H9 (cell line): ENCODE measurements around the gene ARRB1. TPM values are rescaled to one million over a fixed set of nuclear protein-coding genes. Genes with fewer than 3 reads are reported as not detected.

ENCODE experiments used
- DNase-seq: peaks from one replicate; pipeline ENCODE4 v3.0.0-alpha.2; 2017
- H2AFZ ChIP-seq: one replicate; pipeline ENCODE4 v1.6.1; 2013; ENCODE audit warnings: mild to moderate bottlenecking, low read length, control low read depth, moderate library complexity
- H2AK5ac ChIP-seq: 2 replicates; pipeline ENCODE4 v1.6.1; 2013; ENCODE audit warnings: low read length, control low read depth, mixed read lengths; ENCODE audit not compliant: insufficient read length
- H2BK120ac ChIP-seq: one replicate; pipeline ENCODE4 v1.6.1; 2013; ENCODE audit warnings: low read depth, mild to moderate bottlenecking, low read length, control low read depth, inconsistent platforms; ENCODE audit not compliant: poor library complexity, severe bottlenecking
- H2BK12ac ChIP-seq: 2 replicates; pipeline ENCODE4 v1.6.1; 2013; ENCODE audit warnings: low read length, control low read depth, mixed read lengths, low read depth; ENCODE audit not compliant: insufficient read length
- H2BK15ac ChIP-seq: 2 replicates; pipeline ENCODE4 v1.6.1; 2013; ENCODE audit warnings: low read depth, low read length, control low read depth
- H2BK20ac ChIP-seq: one replicate; pipeline ENCODE4 v1.6.1; 2013; ENCODE audit warnings: low read depth, mild to moderate bottlenecking, low read length, control low read depth, inconsistent platforms; ENCODE audit not compliant: poor library complexity, severe bottlenecking
- H2BK5ac ChIP-seq: 2 replicates; pipeline ENCODE4 v1.6.1; 2013; ENCODE audit warnings: low read length, control low read depth, mixed read lengths; ENCODE audit not compliant: insufficient read length
- H3K14ac ChIP-seq: 2 replicates; pipeline ENCODE4 v1.6.1; 2013; ENCODE audit warnings: low read length, control low read depth; ENCODE audit not compliant: insufficient read depth
- H3K18ac ChIP-seq: 2 replicates; pipeline ENCODE4 v1.6.1; 2013; ENCODE audit warnings: low read depth, mild to moderate bottlenecking, mixed read lengths, low read length, control low read depth; ENCODE audit not compliant: insufficient read length
- H3K23ac ChIP-seq: 2 replicates; pipeline ENCODE4 v1.6.1; 2013; ENCODE audit warnings: low read length, control low read depth, mixed read lengths, low read depth; ENCODE audit not compliant: insufficient read length
- H3K23me2 ChIP-seq: 2 replicates; pipeline ENCODE4 v1.6.1; 2013; ENCODE audit warnings: low read depth, mild to moderate bottlenecking, mixed read lengths, low read length, control low read depth; ENCODE audit not compliant: insufficient read length, poor library complexity, severe bottlenecking
- H3K27ac ChIP-seq: 2 replicates; pipeline ENCODE4 v1.5.1; 2013; ENCODE audit warnings: low read length, control low read depth, mixed read lengths, low read depth; ENCODE audit not compliant: insufficient read length
- H3K27me3 ChIP-seq: 2 replicates; pipeline ENCODE4 v1.6.1; 2013; ENCODE audit warnings: low read length, control low read depth, inconsistent platforms; ENCODE audit not compliant: insufficient read depth
- H3K4ac ChIP-seq: 2 replicates; pipeline ENCODE4 v1.6.1; 2013; ENCODE audit warnings: low read depth, mild to moderate bottlenecking, control low read depth, inconsistent platforms, low read length, moderate library complexity
- H3K4me1 ChIP-seq: 2 replicates; pipeline ENCODE4 v1.6.1; 2013; ENCODE audit warnings: low read length, control low read depth, inconsistent platforms; ENCODE audit not compliant: insufficient read depth
- H3K4me2 ChIP-seq: 2 replicates; pipeline ENCODE4 v1.6.1; 2013; ENCODE audit warnings: low read length, control low read depth, mixed read lengths; ENCODE audit not compliant: insufficient read length, insufficient read depth
- H3K56ac ChIP-seq: 2 replicates; pipeline ENCODE4 v1.6.1; 2013; ENCODE audit warnings: low read depth, mild to moderate bottlenecking, mixed read lengths, low read length, control low read depth; ENCODE audit not compliant: insufficient read length
- H3K79me1 ChIP-seq: 2 replicates; pipeline ENCODE4 v1.6.1; 2013; ENCODE audit warnings: low read depth, mild to moderate bottlenecking, moderate library complexity, low read length, control low read depth, inconsistent platforms; ENCODE audit not compliant: insufficient read depth, poor library complexity, severe bottlenecking
- H3K79me2 ChIP-seq: 2 replicates; pipeline ENCODE4 v1.6.1; 2013; ENCODE audit warnings: low read length, control low read depth, inconsistent platforms; ENCODE audit not compliant: insufficient read depth
- H3K9ac ChIP-seq: 2 replicates; pipeline ENCODE4 v1.6.1; 2013; ENCODE audit warnings: low read length, control low read depth, mixed read lengths; ENCODE audit not compliant: insufficient read length; ENCODE audit errors: extremely low read depth
- H3K9me3 ChIP-seq: one replicate; pipeline ENCODE4 v1.6.1; 2013; ENCODE audit warnings: low read depth, low read length, inconsistent platforms; ENCODE audit not compliant: control insufficient read depth
- H3T11ph ChIP-seq: one replicate; pipeline ENCODE4 v1.6.1; 2013; ENCODE audit warnings: mild to moderate bottlenecking, low read length, control low read depth, inconsistent platforms
- H4K20me1 ChIP-seq: one replicate; pipeline ENCODE4 v1.6.1; 2013; ENCODE audit not compliant: control insufficient read depth, insufficient read length, insufficient read depth
- H4K5ac ChIP-seq: 2 replicates; pipeline ENCODE4 v1.6.1; 2013; ENCODE audit warnings: low read depth, mild to moderate bottlenecking, mixed read lengths, low read length, control low read depth; ENCODE audit not compliant: insufficient read length
- H4K8ac ChIP-seq: replicated peaks from 2 replicates; pipeline ENCODE4 v1.6.1; 2013; ENCODE audit warnings: low read length, control low read depth, mixed read lengths, low read depth; ENCODE audit not compliant: insufficient read length
- H4K91ac ChIP-seq: 2 replicates; pipeline ENCODE4 v1.6.1; 2013; ENCODE audit warnings: low read depth, mild to moderate bottlenecking, moderate library complexity, mixed read lengths, low read length, control low read depth; ENCODE audit not compliant: insufficient read length
- H3K27ac Mint-ChIP-seq, 3 experiments: 2 replicates in 2 of 3; 3 replicates in 1 of 3; pipeline ENCODE4 v1.8.0; 2020 to 2021; ENCODE audit warnings: mixed read lengths in 3 of 3, mild to moderate bottlenecking in 1 of 3, moderate library complexity in 1 of 3
- H3K27me3 Mint-ChIP-seq: 2 replicates; pipeline ENCODE4 v1.8.0; 2021; ENCODE audit warnings: low read depth, mild to moderate bottlenecking, moderate library complexity, mixed read lengths
- H3K36me3 Mint-ChIP-seq, 3 experiments: 2 replicates in 2 of 3; 3 replicates in 1 of 3; pipeline ENCODE4 v1.8.0; 2020 to 2021; ENCODE audit warnings: low read depth in 3 of 3, mixed read lengths in 3 of 3; ENCODE audit not compliant: insufficient read depth in 1 of 3
- H3K4me1 Mint-ChIP-seq, 2 experiments: 2 replicates each; pipeline ENCODE4 v1.8.0; 2020; ENCODE audit warnings: mixed read lengths in 2 of 2
- H3K4me3 Mint-ChIP-seq, 2 experiments: 2 replicates in 1 of 2; 3 replicates in 1 of 2; pipeline ENCODE4 v1.8.0; 2020 to 2021; ENCODE audit warnings: mild to moderate bottlenecking in 2 of 2, mixed read lengths in 2 of 2, moderate library complexity in 1 of 2
- H3K9me3 Mint-ChIP-seq, 2 experiments: 2 replicates in 1 of 2; 3 replicates in 1 of 2; pipeline ENCODE4 v1.8.0; 2020; ENCODE audit warnings: mild to moderate bottlenecking in 2 of 2, mixed read lengths in 2 of 2, moderate library complexity in 1 of 2
- WGBS: extraction: QIAGEN DNeasy Blood & Tissue Kit; methylation state at CpG from one replicate; pipeline ENCODE4 v1.1.7; 2013; ENCODE audit warnings: missing lambda C conversion rate, low lambda C conversion rate, mixed read lengths; ENCODE audit not compliant: insufficient read length; ENCODE audit errors: extremely low coverage; 5-methylcytosine and 5-hydroxymethylcytosine counted together
- total RNA-seq: library from RNA; stranded (reverse); gene quantifications from 2 replicates; pipeline ENCODE4 v1.2.1, GENCODE V29; 2021
- TF ChIP-seq, protein P1 (sequence below): fragments of 200-600 bp; sonication (generic); conservative IDR thresholded peaks from 3 replicates; pipeline ENCODE4 v1.8.0; 2021; ENCODE audit warnings: antibody characterized with exemption, mild to moderate bottlenecking

ARRB1 gene
- total RNA-seq, 1 experiment from 2014 or later: 20.6 TPM

DNA sequence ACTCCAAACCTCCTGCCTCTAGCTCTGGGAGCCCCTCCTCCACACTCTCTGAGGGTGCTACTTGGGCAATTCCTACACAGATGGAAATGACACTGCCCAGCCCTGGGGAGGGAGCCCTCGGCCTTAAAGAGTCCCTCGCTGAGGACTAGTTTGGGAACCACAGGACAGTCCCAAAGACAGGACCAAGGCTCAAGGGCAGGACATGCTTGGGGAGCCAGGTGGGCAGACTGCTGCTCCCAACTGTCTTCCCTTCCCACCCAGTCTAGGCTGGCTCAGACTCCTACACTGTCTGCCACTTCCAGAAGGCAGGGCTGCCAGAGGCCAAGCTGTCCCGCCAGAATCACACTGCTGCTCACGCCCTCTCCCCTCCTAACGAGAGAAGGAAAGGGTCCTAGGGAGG is 9.8 kb downstream of the ARRB1 start:
- no peaks in the 10 kb centered on the region; a peak in 1 of 7 replicates for H3K36me3 Mint-ChIP-seq
- H3K14ac ChIP-seq: no peak overlapping the region
- no peaks in the 10 kb centered on the region for H3K9me3 ChIP-seq
- H4K8ac ChIP-seq: no peak overlapping the region
- peaks cover 68 to 87% of the 10 kb centered on the region in 2 experiments for H3K4me1 Mint-ChIP-seq
- no peak overlapping the region for H3K9ac ChIP-seq
- H3K23me2 ChIP-seq: no peaks in the 10 kb centered on the region
- no peaks in the 10 kb centered on the region for H4K20me1 ChIP-seq
- no peak overlapping the region for H2BK12ac ChIP-seq
- H3K27ac Mint-ChIP-seq: no peak overlapping the region
- H3K4me1 ChIP-seq: peaks cover 11% of the 10 kb centered on the region; the same call in 1 of the 2 replicates
- H3K79me2 ChIP-seq: no peaks in the 10 kb centered on the region
- no peak overlapping the region for H3K27ac ChIP-seq
- TF ChIP-seq, protein P1, sequence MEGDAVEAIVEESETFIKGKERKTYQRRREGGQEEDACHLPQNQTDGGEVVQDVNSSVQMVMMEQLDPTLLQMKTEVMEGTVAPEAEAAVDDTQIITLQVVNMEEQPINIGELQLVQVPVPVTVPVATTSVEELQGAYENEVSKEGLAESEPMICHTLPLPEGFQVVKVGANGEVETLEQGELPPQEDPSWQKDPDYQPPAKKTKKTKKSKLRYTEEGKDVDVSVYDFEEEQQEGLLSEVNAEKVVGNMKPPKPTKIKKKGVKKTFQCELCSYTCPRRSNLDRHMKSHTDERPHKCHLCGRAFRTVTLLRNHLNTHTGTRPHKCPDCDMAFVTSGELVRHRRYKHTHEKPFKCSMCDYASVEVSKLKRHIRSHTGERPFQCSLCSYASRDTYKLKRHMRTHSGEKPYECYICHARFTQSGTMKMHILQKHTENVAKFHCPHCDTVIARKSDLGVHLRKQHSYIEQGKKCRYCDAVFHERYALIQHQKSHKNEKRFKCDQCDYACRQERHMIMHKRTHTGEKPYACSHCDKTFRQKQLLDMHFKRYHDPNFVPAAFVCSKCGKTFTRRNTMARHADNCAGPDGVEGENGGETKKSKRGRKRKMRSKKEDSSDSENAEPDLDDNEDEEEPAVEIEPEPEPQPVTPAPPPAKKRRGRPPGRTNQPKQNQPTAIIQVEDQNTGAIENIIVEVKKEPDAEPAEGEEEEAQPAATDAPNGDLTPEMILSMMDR: no peak
- H4K5ac ChIP-seq: no peak overlapping the region
- H3K23ac ChIP-seq: no peak overlapping the region
- no peak overlapping the region for H2AK5ac ChIP-seq
- H3T11ph ChIP-seq: no peak overlapping the region
- no peaks in the 10 kb centered on the region for H3K27me3 ChIP-seq
- H2BK5ac ChIP-seq: no peak overlapping the region
- no peak overlapping the region for H3K4me3 Mint-ChIP-seq
- no peaks in the 10 kb centered on the region for H3K79me1 ChIP-seq
- no peak for DNase-seq
- H3K56ac ChIP-seq: no peak overlapping the region
- no peak overlapping the region for H3K4me2 ChIP-seq
- H3K4ac ChIP-seq: no peak overlapping the region
- no peak overlapping the region for H2BK15ac ChIP-seq
- no peaks in the 10 kb centered on the region for H3K9me3 Mint-ChIP-seq
- H2BK20ac ChIP-seq: no peak overlapping the region
- H2BK120ac ChIP-seq: no peak overlapping the region
- no peak overlapping the region for H4K91ac ChIP-seq
- no CpG with 5 or more reads among the region's 5 CpGs for WGBS
- no peaks in the 10 kb centered on the region; the same call in 1 of the 2 replicates for H3K27me3 Mint-ChIP-seq
- H3K18ac ChIP-seq: no peak overlapping the region
- no peak overlapping the region for H2AFZ ChIP-seq
